K562 treated with DMSO at 1 percent for 24 hours (cell line): ENCODE data around the gene ELP5. TPM values are rescaled to one million over a fixed set of nuclear protein-coding genes. Genes with fewer than 3 reads are reported as not detected.

Experiments
- total RNA-seq: library from RNA; unstranded; fragments of 300-600 nt; gene quantifications from 2 replicates; pipeline ENCODE4 v1.2.3, GENCODE V29; 2022; ENCODE audit warnings: low read depth; ENCODE audit not compliant: insufficient read depth

Gene ELP5, protein sequence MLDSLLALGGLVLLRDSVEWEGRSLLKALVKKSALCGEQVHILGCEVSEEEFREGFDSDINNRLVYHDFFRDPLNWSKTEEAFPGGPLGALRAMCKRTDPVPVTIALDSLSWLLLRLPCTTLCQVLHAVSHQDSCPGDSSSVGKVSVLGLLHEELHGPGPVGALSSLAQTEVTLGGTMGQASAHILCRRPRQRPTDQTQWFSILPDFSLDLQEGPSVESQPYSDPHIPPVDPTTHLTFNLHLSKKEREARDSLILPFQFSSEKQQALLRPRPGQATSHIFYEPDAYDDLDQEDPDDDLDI
- 54.3 and 56.3 TPM in 2 replicates for total RNA-seq

DNA sequence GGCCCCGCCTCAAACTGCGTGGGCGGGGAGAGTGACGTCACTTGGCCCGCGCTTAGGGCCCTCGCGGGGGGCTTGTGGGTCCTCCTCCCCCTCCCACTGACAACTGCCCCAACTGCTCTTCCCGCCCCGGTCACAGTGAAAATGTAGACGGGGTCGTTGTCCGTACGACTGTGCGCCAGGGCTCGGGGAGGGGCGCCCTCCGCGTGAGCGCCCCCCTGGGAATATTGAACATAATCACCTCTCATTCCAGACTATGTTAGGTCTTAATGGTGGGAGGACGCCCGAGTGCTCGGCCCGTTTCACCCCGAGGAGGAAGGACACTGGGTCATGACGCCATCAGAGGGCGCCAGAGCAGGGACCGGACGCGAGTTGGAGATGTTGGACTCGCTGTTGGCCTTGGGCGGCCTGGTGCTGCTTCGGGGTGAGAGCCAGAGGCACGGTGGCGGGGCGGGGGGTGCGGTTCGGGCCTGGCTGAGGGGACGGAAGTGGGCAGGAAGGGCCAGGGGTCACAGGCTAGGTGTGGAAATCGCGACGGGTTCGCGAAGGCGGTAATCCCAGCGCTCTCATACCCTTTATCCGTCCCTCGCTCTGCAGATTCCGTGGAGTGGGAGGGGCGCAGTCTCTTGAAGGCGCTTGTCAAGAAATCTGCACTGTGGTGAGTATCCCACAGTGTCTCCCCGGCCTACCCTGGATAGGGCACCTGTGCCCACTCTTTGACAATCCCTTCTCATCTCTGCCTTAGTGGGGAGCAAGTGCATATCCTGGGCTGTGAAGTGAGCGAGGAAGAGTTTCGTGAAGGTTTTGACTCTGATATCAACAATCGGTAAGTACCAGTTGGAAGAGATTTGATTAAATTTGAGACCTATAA lies at the start of gene ELP5:
Gene ELP5 (plus strand): TSS at position 40 of the 868 bp plus-strand sequence. CDS start 336 bp downstream, at position 376.

DNA sequence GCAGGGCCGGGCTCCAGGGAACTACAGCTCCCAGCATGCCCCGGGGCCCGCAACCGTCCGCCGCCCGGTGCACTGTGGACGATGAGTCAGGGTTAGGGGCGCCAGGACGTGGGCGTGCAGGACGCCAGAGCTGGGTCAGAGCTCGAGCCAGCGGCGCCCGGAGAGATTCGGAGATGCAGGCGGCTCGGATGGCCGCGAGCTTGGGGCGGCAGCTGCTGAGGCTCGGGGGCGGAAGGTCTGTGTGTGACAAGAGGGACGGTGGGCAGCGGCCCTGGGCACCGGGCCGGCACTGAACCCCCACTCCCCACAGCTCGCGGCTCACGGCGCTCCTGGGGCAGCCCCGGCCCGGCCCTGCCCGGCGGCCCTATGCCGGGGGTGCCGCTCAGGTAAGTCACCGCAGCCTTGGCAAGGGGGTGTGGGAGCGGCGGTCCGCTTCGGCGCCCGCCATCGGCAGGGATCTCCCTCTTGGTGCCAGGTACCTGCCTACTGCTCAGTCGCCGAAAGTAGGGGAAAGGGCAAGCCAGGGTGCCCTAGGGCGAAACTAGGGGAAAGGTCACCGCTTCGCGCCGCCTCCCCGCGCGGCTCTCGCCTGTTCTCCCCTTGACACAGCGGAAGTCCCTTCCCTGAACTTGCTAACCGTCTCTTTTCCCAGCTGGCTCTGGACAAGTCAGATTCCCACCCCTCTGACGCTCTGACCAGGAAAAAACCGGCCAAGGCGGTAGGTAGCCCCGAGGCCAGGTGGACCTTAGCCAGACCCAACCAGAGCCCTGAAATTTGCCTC lies 32.0 kb upstream of the ELP5 start, which contains the start of the genes ACADVL and DLG4:
Gene ACADVL (plus strand): TSS at position 127 of the 781 bp plus-strand sequence. CDS start 47 bp downstream, at position 174.
Gene DLG4 (minus strand): TSS at position 25 of the 781 bp plus-strand sequence.

DNA sequence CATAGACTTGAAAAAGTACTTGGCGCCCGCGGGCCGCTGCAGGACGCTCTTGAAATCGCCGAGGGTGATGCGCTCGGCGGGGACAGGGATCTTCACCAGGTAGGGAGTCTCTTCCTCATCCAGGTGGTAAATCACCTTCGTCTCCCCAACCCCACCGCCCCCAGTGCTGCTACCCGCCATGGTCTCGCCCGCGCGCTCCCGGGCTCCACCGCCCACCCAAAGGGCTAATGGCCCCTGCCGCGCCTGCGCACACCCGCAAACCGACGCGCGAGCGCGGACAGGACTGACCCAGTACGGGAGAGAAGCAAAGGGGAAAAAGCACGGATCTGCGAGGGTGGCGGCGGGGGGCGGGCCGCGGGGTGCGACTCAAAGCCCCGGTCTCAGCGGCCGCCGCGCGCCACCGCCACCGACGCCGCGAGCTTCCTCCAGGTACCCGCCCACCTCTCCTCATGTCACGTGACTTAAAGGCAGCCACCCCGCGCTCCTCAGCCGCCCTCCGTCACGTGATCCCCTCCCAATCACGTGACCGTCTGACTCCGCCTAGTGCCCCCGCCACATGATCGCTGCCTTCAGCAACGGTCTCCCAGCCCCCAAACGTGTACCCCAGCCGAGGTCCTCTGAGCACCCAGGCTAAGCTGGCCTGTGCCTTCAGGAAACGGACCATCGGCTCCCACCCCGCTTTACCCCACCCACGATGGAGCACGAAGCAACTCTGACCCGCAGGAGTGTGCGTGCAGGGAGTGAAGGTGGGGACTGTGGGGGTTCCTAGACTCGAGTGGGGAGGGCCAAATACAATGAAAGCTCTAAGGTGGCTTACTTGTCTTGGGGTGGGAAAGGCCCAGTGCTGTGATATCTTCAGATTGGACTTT lies 17.7 kb upstream of the ELP5 start, which contains the start of gene DVL2:
Gene DVL2 (minus strand): TSS at position 435 of the 869 bp plus-strand sequence. CDS start 255 bp downstream, at position 180.

DNA sequence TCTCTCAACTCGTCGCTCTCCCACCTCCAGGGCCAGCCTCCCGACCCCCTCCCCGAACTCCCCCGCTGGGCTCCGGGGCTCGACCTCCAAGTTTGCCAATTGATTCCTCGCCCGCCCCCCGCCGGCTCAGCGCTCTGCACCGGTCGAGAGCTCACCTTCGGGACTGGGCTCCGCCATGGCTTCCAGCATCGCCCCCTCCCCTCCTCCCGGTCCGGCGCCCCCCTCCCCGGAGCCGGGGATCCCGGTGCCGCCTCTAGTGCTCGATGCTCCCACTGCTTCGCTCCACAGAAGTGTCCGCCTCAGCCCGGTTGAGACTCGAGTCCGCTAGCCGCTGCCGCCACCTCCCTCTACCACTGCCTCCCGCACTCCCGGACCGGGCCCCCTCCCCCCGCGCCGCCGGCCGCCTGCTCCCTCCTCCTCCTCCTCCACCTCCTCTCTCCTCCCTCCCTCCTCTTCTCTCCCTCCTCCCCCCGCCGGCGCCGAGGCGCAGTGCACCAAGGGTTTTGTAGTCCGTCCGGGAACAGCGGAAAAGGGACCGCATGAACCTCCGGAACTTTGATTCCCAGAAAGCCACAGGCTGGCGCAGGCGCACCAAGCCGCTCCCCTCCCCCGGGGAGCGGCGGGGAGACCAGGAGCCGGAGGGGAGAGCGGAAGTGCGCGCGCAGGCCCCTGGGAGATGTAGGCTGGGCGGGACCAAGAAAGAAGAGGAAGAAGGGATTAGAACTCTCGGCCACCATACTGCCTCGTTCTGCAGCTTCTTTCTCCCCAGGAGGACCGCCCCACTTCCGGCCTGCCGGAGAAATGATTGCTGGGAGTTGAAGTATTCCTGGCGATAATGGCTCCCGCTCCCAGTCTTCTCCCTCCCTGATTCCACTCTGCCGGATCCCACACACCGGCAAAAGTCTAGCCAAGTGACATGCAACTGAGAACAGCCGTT lies 12.7 kb upstream of the ELP5 start, which contains the start of gene PHF23:
Gene PHF23 (minus strand): TSS at position 367 of the 937 bp plus-strand sequence. CDS start 178 bp downstream, at position 189.

DNA sequence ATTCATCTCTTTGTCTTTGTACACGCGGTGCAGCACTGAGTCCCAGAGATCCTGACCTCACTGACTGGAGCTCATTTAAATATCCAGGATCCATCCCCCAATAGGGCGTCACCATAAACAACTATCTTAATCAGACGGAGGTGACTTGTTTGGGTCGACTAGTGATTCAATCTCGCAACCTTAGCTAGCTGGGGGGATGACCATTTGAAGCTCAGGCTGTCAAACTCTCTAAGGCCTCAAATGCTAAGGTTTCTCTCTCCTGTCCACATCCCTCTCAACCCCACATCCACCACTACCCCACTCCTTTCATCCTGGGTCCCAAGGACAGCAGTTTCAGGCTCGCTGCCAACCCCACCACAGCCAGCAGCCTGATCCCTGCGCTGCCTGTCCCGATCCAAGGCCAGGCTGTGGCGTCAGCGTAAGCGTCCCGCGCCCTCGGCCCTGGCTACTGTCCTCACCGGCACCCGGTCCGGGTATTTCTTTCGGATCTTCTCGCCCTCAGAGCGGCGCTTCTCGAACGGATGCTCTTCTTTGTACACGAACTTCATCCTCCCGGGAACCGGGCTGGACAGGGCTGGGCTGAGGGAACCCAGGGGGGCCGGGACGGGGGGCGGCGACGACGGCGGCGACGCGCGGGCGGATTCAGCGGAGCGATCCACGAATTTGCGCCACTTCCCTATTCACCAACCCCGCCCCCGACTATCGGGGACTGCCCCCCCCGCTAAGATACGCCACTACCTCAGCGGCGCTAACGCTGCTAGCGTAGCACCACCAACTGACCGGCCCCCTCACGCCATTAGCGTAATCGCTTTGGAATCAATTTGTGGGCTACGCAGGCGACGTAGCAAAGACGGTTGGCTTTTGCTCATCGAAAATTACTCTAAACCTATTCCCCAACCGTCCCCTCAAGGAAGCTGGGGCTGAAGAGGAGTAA lies 10.0 kb upstream of the ELP5 start, which contains the start of gene GABARAP:
Gene GABARAP (minus strand): TSS at position 667 of the 934 bp plus-strand sequence. CDS start 119 bp downstream, at position 548.

DNA sequence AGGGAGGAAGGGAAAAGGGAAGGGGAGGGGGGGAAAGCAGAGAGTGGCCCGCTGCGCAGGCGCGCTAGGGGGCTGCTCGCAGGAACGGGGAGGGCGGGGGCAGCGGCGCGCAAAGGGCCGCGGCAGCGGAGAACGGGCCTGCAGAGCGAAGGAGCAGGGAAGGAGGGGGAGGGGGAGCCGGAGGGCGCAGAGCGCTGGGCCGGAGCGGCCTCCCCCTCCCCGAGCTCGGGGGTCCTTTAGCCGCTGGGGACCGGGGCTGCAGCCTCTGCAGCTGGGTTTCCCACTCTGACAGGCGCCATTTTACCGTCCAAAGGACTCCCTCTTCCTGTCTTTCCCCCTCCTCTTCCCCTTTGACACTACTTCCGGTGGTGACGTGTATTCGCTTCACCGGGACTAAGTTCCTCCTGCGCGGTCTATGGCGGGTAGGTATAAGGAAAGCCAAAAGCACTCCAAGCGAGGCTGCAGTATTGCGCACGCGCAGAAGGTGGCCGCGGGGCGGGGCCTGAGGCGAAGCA lies 297 bp upstream of the ELP5 start, which contains the start of gene CTDNEP1:
Gene CTDNEP1 (minus strand): TSS at position 74 of the 515 bp plus-strand sequence. CDS start 438 bp downstream, outside the sequence.

DNA sequence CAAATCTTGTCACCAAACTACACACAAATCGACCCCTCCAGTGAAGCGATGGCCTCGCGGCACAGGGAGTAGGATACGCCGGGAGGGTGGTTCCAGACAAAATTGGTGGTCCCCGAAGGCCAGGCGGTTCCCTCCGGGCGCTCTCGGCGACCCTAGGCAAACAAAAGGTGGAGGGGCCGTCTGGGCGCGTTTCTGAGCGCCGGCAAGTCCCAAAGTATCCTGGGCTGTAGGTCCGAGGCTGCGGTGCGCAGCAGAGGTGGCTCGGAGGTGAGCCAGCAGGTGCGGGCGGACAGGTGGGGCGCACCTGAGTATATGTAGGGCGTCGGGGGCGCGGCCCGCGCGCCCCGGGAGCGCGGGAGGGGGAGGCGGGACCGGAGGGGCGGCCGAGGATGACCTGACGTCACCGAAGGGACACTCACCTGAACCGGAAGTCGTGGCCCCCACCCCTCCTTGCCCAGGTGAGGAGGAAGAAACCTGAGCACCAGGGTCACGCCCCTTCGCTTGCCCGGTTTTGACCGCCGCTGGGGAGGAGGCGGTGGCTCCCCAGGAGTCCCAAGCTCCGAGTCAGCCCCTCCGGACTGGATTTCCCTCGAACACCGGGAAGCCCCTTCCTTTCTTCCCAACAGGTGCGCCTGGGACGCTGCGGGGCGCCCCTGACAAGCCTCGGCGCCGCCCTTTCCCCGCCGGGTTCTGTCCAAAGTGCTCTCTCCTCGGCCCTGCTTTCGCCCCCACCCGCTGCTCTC lies 10.3 kb downstream of the ELP5 start, which contains the start of gene CLDN7:
Gene CLDN7 (minus strand): TSS at position 287 of the 743 bp plus-strand sequence. CDS start 435 bp downstream, outside the sequence.

DNA sequence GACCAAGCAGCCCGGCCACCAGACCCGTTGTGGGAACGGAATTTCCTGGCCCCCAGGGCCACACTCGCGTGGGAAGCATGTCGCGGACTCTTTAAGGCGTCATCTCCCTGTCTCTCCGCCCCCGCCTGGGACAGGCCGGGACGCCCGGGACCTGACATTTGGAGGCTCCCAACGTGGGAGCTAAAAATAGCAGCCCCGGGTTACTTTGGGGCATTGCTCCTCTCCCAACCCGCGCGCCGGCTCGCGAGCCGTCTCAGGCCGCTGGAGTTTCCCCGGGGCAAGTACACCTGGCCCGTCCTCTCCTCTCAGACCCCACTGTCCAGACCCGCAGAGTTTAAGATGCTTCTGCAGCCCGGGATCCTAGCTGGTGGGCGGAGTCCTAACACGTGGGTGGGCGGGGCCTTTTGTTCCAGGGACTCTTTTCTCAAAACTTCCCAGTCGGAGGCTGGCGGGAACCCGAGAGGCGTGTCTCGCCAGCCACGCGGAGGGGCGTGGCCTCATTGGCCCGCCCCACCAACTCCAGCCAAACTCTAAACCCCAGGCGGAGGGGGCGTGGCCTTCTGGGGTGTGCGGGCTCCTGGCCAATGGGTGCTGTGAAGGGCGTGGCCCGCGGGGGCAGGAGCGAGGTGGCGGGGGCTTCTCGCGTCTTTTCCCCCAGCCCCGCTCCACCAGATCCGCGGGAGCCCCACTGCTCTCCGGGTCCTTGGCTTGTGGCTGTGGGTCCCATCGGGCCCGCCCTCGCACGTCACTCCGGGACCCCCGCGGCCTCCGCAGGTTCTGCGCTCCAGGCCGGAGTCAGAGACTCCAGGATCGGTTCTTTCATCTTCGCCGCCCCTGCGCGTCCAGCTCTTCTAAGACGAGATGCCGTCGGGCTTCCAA lies 29.3 kb downstream of the ELP5 start, which contains the start of gene SLC2A4:
Gene SLC2A4 (plus strand): TSS at position 645 of the 879 bp plus-strand sequence. CDS start 217 bp downstream, at position 862.

DNA sequence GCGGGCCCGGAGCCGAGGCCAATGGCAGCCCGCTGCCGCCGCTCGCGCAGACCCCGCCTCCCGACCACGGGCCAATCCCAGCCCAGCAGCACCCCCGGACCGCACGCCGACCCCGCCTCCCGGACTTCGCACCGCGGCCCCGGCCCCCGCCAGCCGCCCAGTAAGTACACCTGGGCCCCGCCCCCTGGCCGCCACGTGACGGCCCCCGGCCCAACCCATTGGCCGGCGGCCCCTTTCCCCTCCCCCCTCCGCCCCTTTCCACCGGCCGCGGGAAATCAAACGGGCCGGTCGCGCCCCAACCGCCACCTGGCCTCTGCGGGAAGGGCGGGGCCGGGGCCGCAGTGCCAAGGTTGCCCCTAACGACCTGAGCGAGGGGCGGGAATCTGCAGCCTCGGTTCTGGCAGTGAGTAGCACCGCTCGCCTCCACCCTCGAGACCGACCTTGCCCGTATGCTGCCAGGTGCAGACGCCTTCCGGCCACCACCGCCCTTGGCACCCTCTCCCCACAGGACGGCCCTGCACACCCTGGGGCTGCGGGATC lies 42.7 kb downstream of the ELP5 start, which contains the start of gene YBX2:
Gene YBX2 (minus strand): TSS at position 26 of the 540 bp plus-strand sequence. CDS start 139 bp downstream, outside the sequence.

DNA sequence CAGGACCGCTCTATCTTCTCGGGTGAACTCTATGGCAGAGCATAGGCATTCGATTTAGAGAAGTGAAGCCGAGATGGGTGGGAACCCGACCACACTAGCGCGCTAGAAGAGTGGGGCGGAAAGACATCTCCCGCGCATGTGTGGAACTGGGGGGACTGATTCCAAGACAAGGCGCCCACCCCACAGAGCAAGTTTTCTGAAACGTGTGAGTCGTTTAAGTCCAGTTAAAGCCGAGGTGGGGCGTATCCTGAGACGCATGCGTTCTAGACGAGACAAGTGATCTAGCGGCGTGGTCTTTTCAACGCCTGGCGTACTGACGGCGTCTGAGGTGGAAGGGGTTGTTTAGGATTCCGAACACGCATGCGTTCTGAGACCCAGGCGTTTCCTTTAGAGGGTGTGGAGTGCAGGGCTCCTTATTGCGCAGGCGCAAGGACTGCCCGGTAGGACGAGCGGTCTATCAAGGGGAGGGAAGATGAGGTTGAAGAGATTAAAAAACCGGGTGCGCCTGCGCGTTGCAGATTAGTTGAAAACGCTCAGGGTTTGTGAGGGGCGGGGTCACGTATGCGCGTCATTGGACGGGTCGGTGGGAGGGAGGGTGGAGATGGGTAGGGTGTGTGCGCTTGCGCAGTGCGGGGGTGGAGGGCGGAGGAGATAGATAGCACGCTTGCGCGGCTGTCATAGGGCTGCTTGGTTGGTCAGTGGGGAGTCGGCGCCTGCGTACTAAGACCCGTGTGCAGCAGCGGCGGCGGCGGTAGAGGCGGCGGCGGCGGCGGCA lies 55.1 kb downstream of the ELP5 start, which contains the start of gene EIF5A:
Gene EIF5A (plus strand): TSS at position 718 of the 775 bp plus-strand sequence. CDS start 2,008 bp downstream, outside the sequence.

